Measurements from ENCODE around the gene DNAJC30. TPM values are rescaled to one million over a fixed set of nuclear protein-coding genes. Genes with fewer than 3 reads are reported as not detected.

DNAJC30 gene
- 4.1 and 4.7 TPM in 2 replicates for total RNA-seq

GRCh38 chr7:73683056-73683787 lies at the start of gene DNAJC30, which contains the start of gene BUD23:
Gene DNAJC30, minus strand, starts transcription at chr7:73683453. Its CDS starts 30 bp downstream, at chr7:73683423.
Gene BUD23, plus strand, starts transcription at chr7:73683597. Its CDS starts 29 bp downstream, at chr7:73683626.

DNA sequence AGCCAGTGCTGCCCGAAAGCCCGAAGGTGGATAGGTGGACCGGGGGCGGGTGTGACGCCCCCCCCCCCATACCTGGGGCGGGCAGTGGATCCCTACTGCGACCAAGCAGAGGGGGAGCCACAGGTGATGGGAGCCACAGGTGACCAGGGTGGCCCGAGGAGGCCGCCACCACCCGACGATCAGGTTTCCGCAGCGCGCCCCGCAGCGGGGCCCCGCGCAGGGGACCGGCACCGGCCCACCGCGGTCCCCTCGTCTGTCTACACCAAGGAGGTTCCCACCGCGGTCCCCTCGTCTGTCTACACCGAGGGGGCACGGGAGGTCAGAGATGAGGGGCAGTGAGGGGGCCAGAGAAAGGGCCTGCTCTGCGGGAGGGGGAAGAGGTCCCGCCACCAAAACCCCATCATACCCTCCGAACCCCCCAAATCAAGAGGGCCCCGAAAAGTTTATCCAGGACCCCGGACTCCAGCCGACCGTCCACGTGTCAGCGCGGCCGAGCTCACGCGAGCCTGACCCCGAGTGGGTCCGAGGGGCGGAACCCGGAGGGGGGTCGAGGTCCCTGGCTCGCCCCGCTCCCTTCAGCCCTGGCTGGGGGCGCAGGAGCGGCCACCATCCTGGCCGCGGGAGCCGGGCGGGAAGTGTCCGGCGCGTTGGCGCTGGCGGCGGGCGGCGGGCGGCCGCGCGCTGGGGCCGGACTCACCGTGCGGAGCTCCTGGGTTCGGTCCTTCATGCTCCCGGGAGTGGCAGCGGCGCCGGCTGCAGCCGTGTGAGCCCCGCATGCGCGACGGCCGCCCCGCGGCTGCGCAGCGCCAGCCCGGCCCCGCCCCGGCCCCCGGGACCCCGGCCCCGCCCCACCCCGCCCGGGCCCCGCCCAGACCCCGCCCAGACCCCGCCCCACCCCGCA lies 35.9 kb upstream of the DNAJC30 start, which contains the start of gene STX1A:
TSS of gene STX1A (minus strand) at position 765 of the 901 bp plus-strand sequence. CDS start at position 727, 38 bp downstream.

GRCh38 chr7:73667344-73668102 lies 15.7 kb downstream of the DNAJC30 start, which contains the start of gene VPS37D:
Gene VPS37D, plus strand, starts transcription at chr7:73667831. Its CDS starts 128 bp downstream, at chr7:73667959.

Other genes starting within 250 kb of the DNAJC30 start
- 0.72 and 2.8 TPM in 2 replicates for gene FZD9, start 249.7 kb downstream of the DNAJC30 start, total RNA-seq
- 24.2 and 33.5 TPM in 2 replicates for gene BAZ1B, start 161.2 kb downstream of the DNAJC30 start, total RNA-seq
- 33.2 and 43.3 TPM in 2 replicates for gene BCL7B, start 125.8 kb downstream of the DNAJC30 start, total RNA-seq
- gene TBL2, start 104.9 kb downstream of the DNAJC30 start, total RNA-seq = 77.8 and 122 TPM in 2 replicates
- gene MLXIPL, start 58.9 kb downstream of the DNAJC30 start, total RNA-seq = 1.5 TPM in 1 of 2 replicates, not detected in the other
- 2.8 and 3.6 TPM in 2 replicates for gene VPS37D, start 15.6 kb downstream of the DNAJC30 start, total RNA-seq
- gene BUD23, start 144 bp upstream of the DNAJC30 start, total RNA-seq = 65.6 and 67.5 TPM in 2 replicates
- 11.2 and 14.8 TPM in 2 replicates for gene STX1A, start 36.2 kb upstream of the DNAJC30 start, total RNA-seq
- gene ABHD11, start 55.3 kb upstream of the DNAJC30 start, total RNA-seq = 8.9 and 9.4 TPM in 2 replicates
- not detected in 2 replicates for gene CLDN3, start 86.8 kb upstream of the DNAJC30 start, total RNA-seq
- under 0.01 TPM in 1 of 2 replicates, not detected in the other for gene CLDN4, start 147.5 kb upstream of the DNAJC30 start, total RNA-seq
- 2.1 and 4.5 TPM in 2 replicates for gene METTL27, start 159.1 kb upstream of the DNAJC30 start, total RNA-seq
- gene TMEM270, start 177.7 kb upstream of the DNAJC30 start, total RNA-seq = not detected in 2 replicates

Data from cardiac atrium fibroblast (primary cell).